A549 (cell line): ENCODE measurements around the gene LECT2. TPM values are rescaled to one million over a fixed set of nuclear protein-coding genes. Genes with fewer than 3 reads are reported as not detected.

Experiments
- ATAC-seq, 2 experiments: fragments of 200-7000 bp in 1 of 2; fragments of >200 bp in 1 of 2; cut with Nextera tagmentation in 1 of 2; cut with Tn5 transposase in 1 of 2; 3 replicates each; pipeline versions ENCODE4 v1.8.0 to v1.9.1; 2018 to 2020; ENCODE audit warnings: mild to moderate bottlenecking in 1 of 2, moderate library complexity in 1 of 2
- CTCF ChIA-PET: fragments of 300-600 bp; sonication (Branson Sonifier 250); formaldehyde crosslinking; extraction: SDS; loops from one replicate; lab custom pipeline; 2021; ENCODE audit warnings: antibody characterized with exemption, inconsistent platforms; lab: Yijun Ruan, JAX
- POLR2A ChIA-PET: fragments of 350-600 bp; formaldehyde crosslinking; extraction: SDS; loops from one replicate; lab custom pipeline; 2021; ENCODE audit warnings: antibody characterized with exemption, inconsistent platforms; lab: Yijun Ruan, JAX
- DNase-seq, 2 experiments: peaks; one replicate each; pipeline versions ENCODE4 v3.0.0 to v3.0.0-alpha.2; 2011 to 2016; ENCODE audit warnings: low read depth in 1 of 2, low spot score in 1 of 2
- FAIRE-seq: peaks from 2 replicates; lab custom pipeline; 2011; peaks lifted over from hg19 to GRCh38; lab: Jason Lieb, UNC
- H3K27ac ChIP-seq, 2 experiments: fragments of >200 bp; sonication (Bioruptor Twin); formaldehyde crosslinking; 3 replicates each; pipeline ENCODE4 v1.5.1; 2016 to 2017
- H3K4me1 ChIP-seq: fragments of >200 bp; sonication (Bioruptor Twin); formaldehyde crosslinking; 3 replicates; pipeline ENCODE4 v1.6.1; 2016
- H3K4me2 ChIP-seq: fragments of >200 bp; sonication (Bioruptor Twin); formaldehyde crosslinking; 3 replicates; pipeline ENCODE4 v1.6.1; 2016
- H3K4me3 ChIP-seq: fragments of >200 bp; sonication (Bioruptor Twin); formaldehyde crosslinking; 3 replicates; pipeline ENCODE4 v1.5.1; 2016
- H3K9me3 ChIP-seq: fragments of >200 bp; sonication (Bioruptor Twin); formaldehyde crosslinking; 3 replicates; pipeline ENCODE4 v1.6.1; 2016
- BHLHE40 ChIP-seq: IDR thresholded peaks from 2 replicates; pipeline ENCODE4 v1.6.1; 2012; ENCODE audit warnings: low read depth, low read length, inconsistent platforms
- CEBPB ChIP-seq, 2 experiments: fragments of >200 bp in 1 of 2; sonication (Bioruptor Twin) in 1 of 2; formaldehyde crosslinking in 1 of 2; IDR thresholded peaks; 2 replicates each; pipeline ENCODE4 v1.6.1; 2012 to 2016
- EHMT2 ChIP-seq: fragments of 200-600 bp; sonication (generic); IDR thresholded peaks from 2 replicates; pipeline ENCODE4 v1.6.1; 2016; ENCODE audit warnings: antibody characterized with exemption, low read depth, mild to moderate bottlenecking, moderate library complexity
- EP300 ChIP-seq, 2 experiments: fragments of >200 bp; sonication (Bioruptor Twin); formaldehyde crosslinking; IDR thresholded peaks; 2 replicates in 1 of 2; 3 replicates in 1 of 2; pipeline ENCODE4 v1.6.1; 2016 to 2017
- FOSB ChIP-seq: fragments of 250-450 bp; sonication (Bioruptor Pico); IDR thresholded peaks from 2 replicates; pipeline ENCODE4 v1.5.0; 2020; ENCODE audit warnings: mild to moderate bottlenecking, moderate library complexity
- FOSL2 ChIP-seq, 2 experiments: fragments of 450-650 bp in 1 of 2; fragments of >200 bp in 1 of 2; sonication (Bioruptor Twin) in 1 of 2; formaldehyde crosslinking; IDR thresholded peaks; 2 replicates each; pipeline versions ENCODE4 v1.5.0 to v1.6.1; 2016 to 2020; ENCODE audit warnings: mild to moderate bottlenecking in 1 of 2, moderate library complexity in 1 of 2
- GATA3 ChIP-seq: IDR thresholded peaks from 2 replicates; pipeline ENCODE4 v1.6.1; 2012; ENCODE audit warnings: borderline replicate concordance
- HOXA7 ChIP-seq: fragments of 250-450 bp; sonication (Bioruptor Pico); IDR thresholded peaks from 2 replicates; pipeline ENCODE4 v1.5.0; 2020; ENCODE audit warnings: mild to moderate bottlenecking, moderate library complexity
- HOXB5 ChIP-seq: fragments of 250-450 bp; sonication (Bioruptor Pico); IDR thresholded peaks from 2 replicates; pipeline ENCODE4 v1.5.0; 2020; ENCODE audit warnings: mild to moderate bottlenecking, moderate library complexity
- JUN ChIP-seq, 2 experiments: fragments of >200 bp; sonication (Bioruptor Twin); formaldehyde crosslinking; IDR thresholded peaks; 2 replicates in 1 of 2; 3 replicates in 1 of 2; pipeline ENCODE4 v1.6.1; 2016 to 2017
- JUNB ChIP-seq: fragments of >200 bp; sonication (Bioruptor Twin); formaldehyde crosslinking; IDR thresholded peaks from 2 replicates; pipeline ENCODE4 v1.6.1; 2016
- NR3C1 ChIP-seq: fragments of >200 bp; sonication (Bioruptor Twin); formaldehyde crosslinking; IDR thresholded peaks from 3 replicates; pipeline ENCODE4 v1.6.1; 2017
- POLR2AphosphoS2 ChIP-seq: conservative IDR thresholded peaks from 2 replicates; pipeline ENCODE4 v1.6.1; 2012; ENCODE audit warnings: low read length, improper control_type of control experiment, inconsistent platforms
- RAD21 ChIP-seq, 2 experiments: fragments of >200 bp in 1 of 2; sonication (Bioruptor Twin) in 1 of 2; formaldehyde crosslinking in 1 of 2; IDR thresholded peaks in 1 of 2; conservative IDR thresholded peaks in 1 of 2; 2 replicates in 1 of 2; 3 replicates in 1 of 2; pipeline ENCODE4 v1.6.1; 2012 to 2018; ENCODE audit warnings: inconsistent platforms in 1 of 2
- RCOR1 ChIP-seq: fragments of 150-350 bp; IDR thresholded peaks from 2 replicates; pipeline ENCODE4 v1.6.1; 2014; ENCODE audit warnings: antibody characterized with exemption, low read length, low read depth
- TP53 ChIP-seq: fragments of 250-450 bp; sonication (Bioruptor Pico); IDR thresholded peaks from 2 replicates; pipeline ENCODE4 v1.5.0; 2021; ENCODE audit warnings: mild to moderate bottlenecking, moderate library complexity
- WGBS: methylation state at CpG from one replicate; pipeline ENCODE4 v1.1.6; 2017; ENCODE audit errors: missing lambda C conversion rate; 5-methylcytosine and 5-hydroxymethylcytosine counted together
- polyA plus RNA-seq, 4 experiments: library from polyadenylated mRNA; depleted of rRNA in 3 of 4; stranded (reverse); fragments of >200 nt; fragmentation: RNase III in 1 of 4; extraction: RNeasy Plus Mini Kit Qiagen cat#74134 plus additional on column Dnase treatment in 1 of 4; gene quantifications; 2 replicates in 3 of 4; 3 replicates in 1 of 4; pipeline ENCODE4 v1.2.3, GENCODE V29; 2011 to 2017
- TF ChIP-seq, protein P1 (sequence below): IDR thresholded peaks from 2 replicates; pipeline ENCODE4 v1.6.1; 2012; ENCODE audit warnings: low read depth, borderline replicate concordance
- TF ChIP-seq, protein P2 (sequence below): IDR thresholded peaks from 2 replicates; pipeline ENCODE4 v1.6.1; 2012
- TF ChIP-seq, protein P3 (sequence below): IDR thresholded peaks from 2 replicates; pipeline ENCODE4 v1.6.1; 2012
- TF ChIP-seq, protein P4 (sequence below): fragments of 200-600 bp; sonication (generic); IDR thresholded peaks from 2 replicates; pipeline ENCODE4 v1.6.1; 2016; ENCODE audit warnings: antibody characterized with exemption, mild to moderate bottlenecking, moderate library complexity
- TF ChIP-seq, protein P5 (sequence below): fragments of 250-450 bp; sonication (Bioruptor Pico); IDR thresholded peaks from 2 replicates; pipeline ENCODE4 v1.5.0; 2021; ENCODE audit warnings: mild to moderate bottlenecking, moderate library complexity, borderline replicate concordance

Gene LECT2
- polyA plus RNA-seq, 2 of the 4 experiments (the other 2 are of a cell fraction), result not detected

DNA sequence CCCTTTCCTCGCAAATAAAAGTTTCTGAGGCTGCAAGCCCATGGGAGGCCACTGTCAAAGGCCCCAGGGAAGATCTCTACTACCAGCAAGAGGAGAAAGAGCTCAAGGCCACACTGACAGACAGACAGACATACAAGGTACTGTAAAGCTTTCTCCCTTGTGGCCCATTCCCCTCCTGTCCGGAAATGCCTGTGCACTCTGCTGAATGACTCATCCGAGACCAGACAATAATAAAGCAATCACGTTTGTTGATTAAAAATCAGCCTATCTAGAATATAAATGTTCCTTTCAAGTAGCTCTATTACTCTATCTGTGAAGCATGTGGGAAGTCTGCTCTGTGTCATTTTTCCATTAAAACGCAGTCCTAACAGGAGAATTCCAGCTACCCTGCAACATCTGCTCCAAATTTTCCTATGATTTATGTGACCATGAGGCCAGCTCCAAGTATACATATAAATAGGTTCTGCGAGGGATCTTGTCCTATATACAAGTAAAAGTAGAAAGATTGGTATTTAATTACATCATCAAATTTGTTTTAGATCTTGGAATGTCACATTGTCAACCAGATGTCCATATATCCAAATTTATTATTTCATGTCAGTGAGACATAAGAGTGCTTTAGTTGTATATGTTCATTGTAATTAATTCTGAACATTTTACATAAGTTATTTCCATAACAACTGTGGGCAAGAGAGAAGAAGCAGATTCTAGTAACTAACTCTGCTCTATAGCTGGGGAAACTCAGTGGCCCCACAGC lies 39.3 kb upstream of the LECT2 start:
- TF ChIP-seq, protein P1, sequence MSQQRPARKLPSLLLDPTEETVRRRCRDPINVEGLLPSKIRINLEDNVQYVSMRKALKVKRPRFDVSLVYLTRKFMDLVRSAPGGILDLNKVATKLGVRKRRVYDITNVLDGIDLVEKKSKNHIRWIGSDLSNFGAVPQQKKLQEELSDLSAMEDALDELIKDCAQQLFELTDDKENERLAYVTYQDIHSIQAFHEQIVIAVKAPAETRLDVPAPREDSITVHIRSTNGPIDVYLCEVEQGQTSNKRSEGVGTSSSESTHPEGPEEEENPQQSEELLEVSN, result no peak; the same call in 1 of the 2 replicates
- peak; percentile 8; the same call in 1 of the 2 replicates for TF ChIP-seq BHLHE40
- peak in 1 of 2 experiments; percentile 52; a peak in 2 of 5 replicates for TF ChIP-seq JUN (IDR thresholded peaks at IDR 0.05)
- TF ChIP-seq EP300 (IDR thresholded peaks at IDR 0.05), result peak; percentile 37 to 57; a peak in 2 of 5 replicates
- TF ChIP-seq GATA3, result peak; percentile 76; the same call in 1 of the 2 replicates
- no peak for TF ChIP-seq HOXA7
- TF ChIP-seq NR3C1, result no peak
- peak; percentile 79 for TF ChIP-seq JUNB
- 0 out of 5 replicates have a peak, but pooled peaks of 1 of the 2 experiments have one; percentile 6 for TF ChIP-seq RAD21 (conservative IDR thresholded peaks at IDR 0.05 in 1 of 2, IDR thresholded peaks at IDR 0.05 in 1 of 2)
- TF ChIP-seq, protein P2, sequence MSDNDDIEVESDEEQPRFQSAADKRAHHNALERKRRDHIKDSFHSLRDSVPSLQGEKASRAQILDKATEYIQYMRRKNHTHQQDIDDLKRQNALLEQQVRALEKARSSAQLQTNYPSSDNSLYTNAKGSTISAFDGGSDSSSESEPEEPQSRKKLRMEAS, result peak; percentile 67
- peak in 1 of 2 experiments; percentile 43; a peak in 2 of 4 replicates for TF ChIP-seq CEBPB (IDR thresholded peaks at IDR 0.05)
- peak; percentile 67 for TF ChIP-seq FOSL2 (IDR thresholded peaks at IDR 0.05)
- TF ChIP-seq FOSL2 (CRISPR knock-in tag; IDR thresholded peaks at IDR 0.05), result peak; percentile 89
- TF ChIP-seq FOSB (CRISPR knock-in tag), result no peak
- TF ChIP-seq, protein P3, sequence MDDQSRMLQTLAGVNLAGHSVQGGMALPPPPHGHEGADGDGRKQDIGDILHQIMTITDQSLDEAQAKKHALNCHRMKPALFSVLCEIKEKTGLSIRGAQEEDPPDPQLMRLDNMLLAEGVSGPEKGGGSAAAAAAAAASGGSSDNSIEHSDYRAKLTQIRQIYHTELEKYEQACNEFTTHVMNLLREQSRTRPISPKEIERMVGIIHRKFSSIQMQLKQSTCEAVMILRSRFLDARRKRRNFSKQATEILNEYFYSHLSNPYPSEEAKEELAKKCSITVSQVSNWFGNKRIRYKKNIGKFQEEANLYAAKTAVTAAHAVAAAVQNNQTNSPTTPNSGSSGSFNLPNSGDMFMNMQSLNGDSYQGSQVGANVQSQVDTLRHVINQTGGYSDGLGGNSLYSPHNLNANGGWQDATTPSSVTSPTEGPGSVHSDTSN, result peak; percentile 41; the same call in 1 of the 2 replicates
- TF ChIP-seq EHMT2, result no peak
- H3K4me2 ChIP-seq, result peak overlapping the region; percentile 73
- POLR2A ChIA-PET, result interaction anchor here (0.7 to 2.6 kb wide), 11 partner anchors 9 to 64 kb away, joined by 3 to 31 read pairs (median 6); partner anchors contain the start of gene TGFBI
- peaks cover 44% of the 10 kb centered on the region for H3K4me1 ChIP-seq
- ATAC-seq (peak; percentile 85 to 87), FAIRE-seq (peak; percentile 46), DNase-seq (peak in 1 of 2 experiments; percentile 78)
- H3K27ac ChIP-seq, result peak overlapping the region; percentile 85 to 92
- peak overlapping the region; percentile 18 for H3K4me3 ChIP-seq
- peaks cover 4% of the 10 kb centered on the region; the same call in 1 of the 3 replicates for H3K9me3 ChIP-seq
- CTCF ChIA-PET, result interaction anchor here (0.7 to 3.7 kb wide), 13 partner anchors 10 to 180 kb away, joined by 3 to 29 read pairs (median 4); partner anchors contain the start of gene TGFBI
- 7% methylated on average over 6 of the region's 6 CpGs for WGBS

DNA sequence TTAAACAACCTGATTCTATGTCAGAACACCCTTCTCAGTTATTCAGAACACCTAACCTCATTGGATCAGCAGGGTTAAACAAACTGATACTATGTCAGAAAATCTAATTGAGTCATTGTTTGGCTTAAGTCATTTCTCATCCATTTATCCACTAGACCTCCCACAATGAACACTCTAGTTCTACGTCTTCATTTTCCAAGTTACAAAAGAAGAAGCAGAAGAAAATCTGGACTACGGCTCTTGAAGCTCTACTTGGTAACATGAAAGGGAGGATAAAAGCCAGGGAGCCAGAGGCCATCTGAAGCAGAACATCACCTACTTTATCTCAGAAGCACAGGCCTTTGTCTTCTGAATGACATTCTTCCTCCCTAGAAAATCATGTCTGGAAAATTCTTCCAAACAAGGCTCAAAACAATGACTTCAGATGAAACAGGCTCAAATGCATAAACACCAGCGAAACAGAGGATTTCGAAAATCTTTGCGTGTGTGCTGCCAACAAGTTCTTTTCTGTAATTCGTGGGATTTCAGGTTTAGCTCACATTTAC lies 38.6 kb upstream of the LECT2 start:
- TF ChIP-seq JUN (IDR thresholded peaks at IDR 0.05) (peak in 1 of 2 experiments; percentile 22; a peak in 2 of 5 replicates), FOSL2 (IDR thresholded peaks at IDR 0.05) (peak; percentile 47; the same call in 1 of the 2 replicates), FOSL2 (CRISPR knock-in tag; IDR thresholded peaks at IDR 0.05) (peak; percentile 58), BHLHE40 (no peak), JUNB (peak; percentile 73), HOXB5 (CRISPR knock-in tag) (no peak), EP300 (IDR thresholded peaks at IDR 0.05) (peak; percentile 43 to 72; a peak in 1 of 5 replicates), RAD21 (conservative IDR thresholded peaks at IDR 0.05 in 1 of 2, IDR thresholded peaks at IDR 0.05 in 1 of 2) (peak in 1 of 2 experiments; percentile 10; a peak in 1 of 5 replicates), RCOR1 (no peak), GATA3 (peak; percentile 64; the same call in 1 of the 2 replicates), TP53 (CRISPR knock-in tag) (no peak), POLR2AphosphoS2 (no peak)
- TF ChIP-seq, protein P4, sequence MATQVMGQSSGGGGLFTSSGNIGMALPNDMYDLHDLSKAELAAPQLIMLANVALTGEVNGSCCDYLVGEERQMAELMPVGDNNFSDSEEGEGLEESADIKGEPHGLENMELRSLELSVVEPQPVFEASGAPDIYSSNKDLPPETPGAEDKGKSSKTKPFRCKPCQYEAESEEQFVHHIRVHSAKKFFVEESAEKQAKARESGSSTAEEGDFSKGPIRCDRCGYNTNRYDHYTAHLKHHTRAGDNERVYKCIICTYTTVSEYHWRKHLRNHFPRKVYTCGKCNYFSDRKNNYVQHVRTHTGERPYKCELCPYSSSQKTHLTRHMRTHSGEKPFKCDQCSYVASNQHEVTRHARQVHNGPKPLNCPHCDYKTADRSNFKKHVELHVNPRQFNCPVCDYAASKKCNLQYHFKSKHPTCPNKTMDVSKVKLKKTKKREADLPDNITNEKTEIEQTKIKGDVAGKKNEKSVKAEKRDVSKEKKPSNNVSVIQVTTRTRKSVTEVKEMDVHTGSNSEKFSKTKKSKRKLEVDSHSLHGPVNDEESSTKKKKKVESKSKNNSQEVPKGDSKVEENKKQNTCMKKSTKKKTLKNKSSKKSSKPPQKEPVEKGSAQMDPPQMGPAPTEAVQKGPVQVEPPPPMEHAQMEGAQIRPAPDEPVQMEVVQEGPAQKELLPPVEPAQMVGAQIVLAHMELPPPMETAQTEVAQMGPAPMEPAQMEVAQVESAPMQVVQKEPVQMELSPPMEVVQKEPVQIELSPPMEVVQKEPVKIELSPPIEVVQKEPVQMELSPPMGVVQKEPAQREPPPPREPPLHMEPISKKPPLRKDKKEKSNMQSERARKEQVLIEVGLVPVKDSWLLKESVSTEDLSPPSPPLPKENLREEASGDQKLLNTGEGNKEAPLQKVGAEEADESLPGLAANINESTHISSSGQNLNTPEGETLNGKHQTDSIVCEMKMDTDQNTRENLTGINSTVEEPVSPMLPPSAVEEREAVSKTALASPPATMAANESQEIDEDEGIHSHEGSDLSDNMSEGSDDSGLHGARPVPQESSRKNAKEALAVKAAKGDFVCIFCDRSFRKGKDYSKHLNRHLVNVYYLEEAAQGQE, result no peak
- TF ChIP-seq, protein P5, sequence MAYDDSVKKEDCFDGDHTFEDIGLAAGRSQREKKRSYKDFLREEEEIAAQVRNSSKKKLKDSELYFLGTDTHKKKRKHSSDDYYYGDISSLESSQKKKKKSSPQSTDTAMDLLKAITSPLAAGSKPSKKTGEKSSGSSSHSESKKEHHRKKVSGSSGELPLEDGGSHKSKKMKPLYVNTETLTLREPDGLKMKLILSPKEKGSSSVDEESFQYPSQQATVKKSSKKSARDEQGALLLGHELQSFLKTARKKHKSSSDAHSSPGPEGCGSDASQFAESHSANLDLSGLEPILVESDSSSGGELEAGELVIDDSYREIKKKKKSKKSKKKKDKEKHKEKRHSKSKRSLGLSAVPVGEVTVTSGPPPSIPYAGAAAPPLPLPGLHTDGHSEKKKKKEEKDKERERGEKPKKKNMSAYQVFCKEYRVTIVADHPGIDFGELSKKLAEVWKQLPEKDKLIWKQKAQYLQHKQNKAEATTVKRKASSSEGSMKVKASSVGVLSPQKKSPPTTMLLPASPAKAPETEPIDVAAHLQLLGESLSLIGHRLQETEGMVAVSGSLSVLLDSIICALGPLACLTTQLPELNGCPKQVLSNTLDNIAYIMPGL (CRISPR knock-in tag), result no peak
- TF ChIP-seq, all 56 proteins: peak for 6
- H3K4me2 ChIP-seq, result peak overlapping the region; percentile 73
- FAIRE-seq, result peak; percentile 91
- H3K27ac ChIP-seq, result peak overlapping the region; percentile 85 to 92
- H3K4me1 ChIP-seq, result peaks cover 42% of the 10 kb centered on the region
- peak in 1 of 2 experiments; percentile 75 for DNase-seq
- peak overlapping the region; percentile 18; the same call in 2 of the 3 replicates for H3K4me3 ChIP-seq
- peak; percentile 60 to 76 for ATAC-seq
- peaks cover 4% of the 10 kb centered on the region; the same call in 1 of the 3 replicates for H3K9me3 ChIP-seq
- CTCF ChIA-PET, result interaction anchor here (0.7 to 3.7 kb wide), 11 partner anchors 11 to 181 kb away, joined by 3 to 29 read pairs (median 4); no protein-coding TSS in a partner anchor
- WGBS, result 29% methylated on average over 6 of the region's 6 CpGs
- POLR2A ChIA-PET, result interaction anchor here (0.7 to 2.6 kb wide), 10 partner anchors 9 to 64 kb away, joined by 3 to 31 read pairs (median 6); partner anchors contain the start of gene TGFBI
